ENCODE measurements around the gene PELI2. TPM values are rescaled to one million over a fixed set of nuclear protein-coding genes. Genes with fewer than 3 reads are reported as not detected.

PELI2 gene
- total and polyA plus RNA-seq, 2 of the 4 experiments (the other 2 are of a cell fraction) = 6.0 to 36.7 TPM

GRCh38 chr14:56145181-56145769, 27.1 kb downstream of the PELI2 start:
- DNase-seq (no peak), ATAC-seq (ENCODE audit: low read depth) (no peak)
- dilution Hi-C loops (cut with HindIII; ENCODE audit: low sequenced_read_pairs, unreplicated experiment) (no loop called here), intact Hi-C loops (cut with micrococcal nuclease) (no loop called here), in situ Hi-C loops (cut with MboI; ENCODE audit: low sequenced_read_pairs) (no loop called here)
- H3K36me3 ChIP-seq (ENCODE audit: control insufficient read depth, insufficient read depth, low read length) = no peaks in the 10 kb centered on the region
- H3K9me1 ChIP-seq (ENCODE audit: insufficient read depth, low read length) = peaks cover 10% of the 10 kb centered on the region; the same call in 1 of the 2 replicates
- no peak overlapping the region for H2BK120ac ChIP-seq (ENCODE audit: low read depth, low read length)
- H3K9ac ChIP-seq (ENCODE audit: low read depth, low read length) = no peak overlapping the region
- H4K5ac ChIP-seq (ENCODE audit: low read depth, low read length) = no peak overlapping the region
- H3K4me1 ChIP-seq (ENCODE audit: control insufficient read depth, insufficient read depth, low read length) = peaks cover 12% of the 10 kb centered on the region
- H3K18ac ChIP-seq (ENCODE audit: low read depth, low read length) = no peak overlapping the region
- H2BK20ac ChIP-seq (ENCODE audit: low read depth, low read length) = no peak overlapping the region
- H3K56ac ChIP-seq (ENCODE audit: extremely low read depth, insufficient read depth, low read length) = no peak overlapping the region
- H2BK15ac ChIP-seq (ENCODE audit: low read depth, low read length) = no peak overlapping the region
- no TSS peak for BruUV-seq (replicated peaks)
- no peak overlapping the region for H2AK9ac ChIP-seq (replicated peaks; ENCODE audit: low read depth, low read length, poor library complexity)
- ChIA-PET POLR2A (ENCODE audit: unreplicated experiment) (no interaction called here), CTCF (interaction anchor here (0.7 kb wide), 1 partner anchor 15 kb away, joined by 3 read pairs; no protein-coding TSS in a partner anchor)
- H3K4ac ChIP-seq (ENCODE audit: low read depth, low read length) = no peak overlapping the region
- H2AK5ac ChIP-seq (ENCODE audit: low read depth, low read length) = no peak overlapping the region
- no peak overlapping the region for H4K8ac ChIP-seq (ENCODE audit: low read depth in 2 of 2, low read length in 2 of 2)
- H3K4me3 ChIP-seq (ENCODE audit: insufficient read depth, low read depth, low read length) = no peak overlapping the region
- WGBS, 2 experiments (ENCODE audit: extremely low coverage in 2 of 2, insufficient read length in 1 of 2) = no CpG with 5 or more reads among the region's 5 CpGs
- no peak overlapping the region for H4K91ac ChIP-seq (ENCODE audit: insufficient read depth, low read depth, low read length)
- peaks cover 29% of the 10 kb centered on the region for H4K20me1 ChIP-seq (ENCODE audit: insufficient read depth, low read length)
- H3K14ac ChIP-seq (replicated peaks; ENCODE audit: low read depth, low read length) = no peak overlapping the region
- no peak for TF ChIP-seq FOS (IDR thresholded peaks at IDR 0.05; ENCODE audit: low read depth, low read length)
- TF ChIP-seq POLR2A (IDR thresholded peaks at IDR 0.05; ENCODE audit: low read depth, low read length) = no peak
- no peak for TF ChIP-seq RAD21 (IDR thresholded peaks at IDR 0.05; ENCODE audit: low read length)
- TF ChIP-seq BHLHE40 (IDR thresholded peaks at IDR 0.05; ENCODE audit: low read depth, low read length) = no peak
- TF ChIP-seq MAFK (IDR thresholded peaks at IDR 0.05; ENCODE audit: low read depth, low read length) = no peak
- TF ChIP-seq MXI1 (IDR thresholded peaks at IDR 0.05; ENCODE audit: borderline replicate concordance, low read depth, low read length) = no peak
- no peak for TF ChIP-seq NFE2L2 (IDR thresholded peaks at IDR 0.05; ENCODE audit: low read depth, low read length)
- TF ChIP-seq RCOR1 (IDR thresholded peaks at IDR 0.05; ENCODE audit: insufficient replicate concordance, low read length) = no peak
- no peak for TF ChIP-seq USF2 (IDR thresholded peaks at IDR 0.05; ENCODE audit: low read depth, low read length)
- TF ChIP-seq CEBPB (IDR thresholded peaks at IDR 0.05; ENCODE audit: low read depth, low read length) = no peak
- no peak for TF ChIP-seq MAZ (IDR thresholded peaks at IDR 0.05; ENCODE audit: borderline replicate concordance, low read depth, low read length)
- no peak for TF ChIP-seq CHD1 (IDR thresholded peaks at IDR 0.05; ENCODE audit: low read depth, low read length)
- TF ChIP-seq ELK1 (IDR thresholded peaks at IDR 0.05; ENCODE audit: borderline replicate concordance, low read depth, low read length) = no peak
- H2BK5ac ChIP-seq (ENCODE audit: low read depth, low read length, poor library complexity, severe bottlenecking) = peak overlapping the region; percentile 19
- no peaks in the 10 kb centered on the region for H3K9me3 ChIP-seq (ENCODE audit: control insufficient read depth, insufficient read depth, low read length)
- H3K4me2 ChIP-seq (ENCODE audit: low read depth, low read length) = no peak overlapping the region
- H3K79me1 ChIP-seq (ENCODE audit: low read depth in 1 of 2, low read length in 2 of 2) = peaks cover 21 to 64% of the 10 kb centered on the region in 2 experiments
- no peaks in the 10 kb centered on the region for H3K27me3 ChIP-seq (ENCODE audit: control insufficient read depth, insufficient read depth, low read length)
- H3K27ac ChIP-seq (ENCODE audit: insufficient read depth, low read length) = no peak overlapping the region
- H2AFZ ChIP-seq (replicated peaks; ENCODE audit: low read length, poor library complexity) = no peak overlapping the region
- H3K23ac ChIP-seq (ENCODE audit: low read depth, low read length) = no peak overlapping the region
